Measurements from ENCODE around the gene TESK2. TPM values are rescaled to one million over a fixed set of nuclear protein-coding genes. Genes with fewer than 3 reads are reported as not detected.

TESK2 gene
- total RNA-seq, 1 experiment from 2014 or later, result 6.2 TPM

- DNase-seq, result peak in 1 of 2 experiments; percentile 55
- H3K4me3 ChIP-seq, result peak overlapping the region; percentile 72
- H3K36me3 ChIP-seq, result peaks cover 31% of the 10 kb centered on the region
- no peaks in the 10 kb centered on the region for H3K27me3 ChIP-seq
- H3K27ac ChIP-seq, result peak overlapping the region; percentile 90
- no peaks in the 10 kb centered on the region; the same call in 1 of the 2 replicates for H3K4me1 ChIP-seq
- H3K9me3 ChIP-seq (replicated peaks), result no peaks in the 10 kb centered on the region
Observed at GRCh38 chr1:45340816-45341466, 150.0 kb downstream of the TESK2 start.

- Histone ChIP-seq H3K9me3 (replicated peaks) (no peaks in the 10 kb centered on the region), H3K27me3 (no peaks in the 10 kb centered on the region)
Observed at GRCh38 chr1:45339789-45340558, 151.0 kb downstream of the TESK2 start, which contains the start of the genes MUTYH and TOE1. TSS of gene MUTYH (minus strand) at chr1:45340440. CDS start at chr1:45334505, 5,935 bp downstream. TSS of gene TOE1 (plus strand) at chr1:45340170. CDS start at chr1:45340253, 83 bp downstream.

GRCh38 chr1:45337630-45338325, 153.2 kb downstream of the TESK2 start:
- Histone ChIP-seq H3K4me1 (no peaks in the 10 kb centered on the region; the same call in 1 of the 2 replicates), H3K27me3 (no peaks in the 10 kb centered on the region), H3K9me3 (replicated peaks) (no peaks in the 10 kb centered on the region), H3K36me3 (peaks cover 12% of the 10 kb centered on the region), H3K4me3 (no peak overlapping the region), H3K27ac (no peak overlapping the region)
- DNase-seq, result no peak

More at GRCh38 chr1:45339789-45340558, 151.0 kb downstream of the TESK2 start, which contains the start of the genes MUTYH and TOE1:
- Histone ChIP-seq H3K36me3 (peaks cover 31% of the 10 kb centered on the region), H3K4me3 (peak within 1 kb of the TSS; percentile 72), H3K4me1 (no peaks in the 10 kb centered on the region; the same call in 1 of the 2 replicates), H3K27ac (peak within 1 kb of the TSS; percentile 90)
- peak; percentile 95 to 98 for DNase-seq

GRCh38 chr1:45335855-45336324, 155.1 kb downstream of the TESK2 start:
- Histone ChIP-seq H3K27me3 (no peaks in the 10 kb centered on the region), H3K4me1 (no peaks in the 10 kb centered on the region; the same call in 1 of the 2 replicates), H3K27ac (no peak overlapping the region), H3K9me3 (replicated peaks) (no peaks in the 10 kb centered on the region), H3K36me3 (no peaks in the 10 kb centered on the region), H3K4me3 (no peak overlapping the region)
- no peak for DNase-seq

GRCh38 chr1:45334308-45335245, 156.4 kb downstream of the TESK2 start:
- Histone ChIP-seq H3K27ac (no peak overlapping the region), H3K36me3 (peaks cover 5% of the 10 kb centered on the region; the same call in 1 of the 2 replicates), H3K27me3 (no peaks in the 10 kb centered on the region), H3K4me3 (no peak overlapping the region), H3K9me3 (replicated peaks) (no peaks in the 10 kb centered on the region), H3K4me1 (no peaks in the 10 kb centered on the region)
- DNase-seq, result no peak

- peaks cover 5% of the 10 kb centered on the region; the same call in 1 of the 2 replicates for H3K36me3 ChIP-seq
- DNase-seq, result no peak
Observed at GRCh38 chr1:45332346-45332720, 158.6 kb downstream of the TESK2 start.

GRCh38 chr1:45331436-45332345, 159.3 kb downstream of the TESK2 start:
- no peaks in the 10 kb centered on the region for H3K9me3 ChIP-seq (replicated peaks)
- DNase-seq, result no peak
- H3K27ac ChIP-seq, result no peak overlapping the region
- H3K27me3 ChIP-seq, result no peaks in the 10 kb centered on the region
- H3K4me3 ChIP-seq, result no peak overlapping the region
- no peaks in the 10 kb centered on the region for H3K4me1 ChIP-seq
- peaks cover 5% of the 10 kb centered on the region; the same call in 1 of the 2 replicates for H3K36me3 ChIP-seq

More at GRCh38 chr1:45332346-45332720, 158.6 kb downstream of the TESK2 start:
- H3K9me3 ChIP-seq (replicated peaks), result no peaks in the 10 kb centered on the region
- H3K4me3 ChIP-seq, result no peak overlapping the region
- H3K27ac ChIP-seq, result no peak overlapping the region
- no peaks in the 10 kb centered on the region for H3K4me1 ChIP-seq
- no peaks in the 10 kb centered on the region for H3K27me3 ChIP-seq

GRCh38 chr1:45329445-45329844, 161.5 kb downstream of the TESK2 start:
- H3K4me3 ChIP-seq, result no peak overlapping the region
- 0 out of 2 replicates have a peak, but pooled peaks cover 3% of the 10 kb centered on the region for H3K9me3 ChIP-seq (replicated peaks)
- H3K36me3 ChIP-seq, result peaks cover 5% of the 10 kb centered on the region; the same call in 1 of the 2 replicates
- H3K4me1 ChIP-seq, result no peaks in the 10 kb centered on the region
- H3K27me3 ChIP-seq, result no peaks in the 10 kb centered on the region
- DNase-seq, result no peak
- H3K27ac ChIP-seq, result no peak overlapping the region

- no peak for DNase-seq
- Histone ChIP-seq H3K27me3 (no peaks in the 10 kb centered on the region), H3K4me1 (no peaks in the 10 kb centered on the region), H3K4me3 (no peak overlapping the region), H3K36me3 (peaks cover 5% of the 10 kb centered on the region; the same call in 1 of the 2 replicates), H3K27ac (no peak overlapping the region), H3K9me3 (replicated peaks) (0 out of 2 replicates have a peak, but pooled peaks cover 3% of the 10 kb centered on the region)
Observed at GRCh38 chr1:45328680-45329079, 162.3 kb downstream of the TESK2 start.

- no peaks in the 10 kb centered on the region for H3K27me3 ChIP-seq
- no peak overlapping the region for H3K27ac ChIP-seq
- H3K4me3 ChIP-seq, result no peak overlapping the region
- 0 out of 2 replicates have a peak, but pooled peaks cover 3% of the 10 kb centered on the region for H3K9me3 ChIP-seq (replicated peaks)
- no peaks in the 10 kb centered on the region for H3K4me1 ChIP-seq
- peaks cover 5% of the 10 kb centered on the region; the same call in 1 of the 2 replicates for H3K36me3 ChIP-seq
- no peak for DNase-seq
Observed at GRCh38 chr1:45327644-45328515, 163.1 kb downstream of the TESK2 start.

- Histone ChIP-seq H3K4me3 (no peak within 1 kb of the TSS), H3K4me1 (no peaks in the 10 kb centered on the region), H3K27ac (no peak within 1 kb of the TSS), H3K9me3 (replicated peaks) (0 out of 2 replicates have a peak, but pooled peaks cover 3% of the 10 kb centered on the region), H3K27me3 (no peaks in the 10 kb centered on the region), H3K36me3 (peaks cover 5% of the 10 kb centered on the region; the same call in 1 of the 2 replicates)
- DNase-seq, result no peak
Observed at GRCh38 chr1:45326627-45327623, 164.0 kb downstream of the TESK2 start, which contains the start of gene HPDL. TSS of gene HPDL (plus strand) at chr1:45326895. CDS start at chr1:45327149, 254 bp downstream.

Measured in SJCRH30 (cell line).